ENCODE measurements around the gene SAP30L.

Gene SAP30L

GRCh38 chr5:154479944-154480750, 34.4 kb downstream of the SAP30L start:
- DNase-seq (ENCODE audit: low read depth in 2 of 2, low spot score in 1 of 2): no peak

GRCh38 chr5:154480847-154481246, 35.0 kb downstream of the SAP30L start:
- no peak for DNase-seq (ENCODE audit: low read depth in 2 of 2, low spot score in 1 of 2)

GRCh38 chr5:154481584-154482381, 36.0 kb downstream of the SAP30L start:
- DNase-seq (ENCODE audit: low read depth in 2 of 2, low spot score in 1 of 2): no peak

- DNase-seq (ENCODE audit: low read depth in 2 of 2, low spot score in 1 of 2): no peak
Measured at GRCh38 chr5:154482528-154483449, 37.0 kb downstream of the SAP30L start.

DNA sequence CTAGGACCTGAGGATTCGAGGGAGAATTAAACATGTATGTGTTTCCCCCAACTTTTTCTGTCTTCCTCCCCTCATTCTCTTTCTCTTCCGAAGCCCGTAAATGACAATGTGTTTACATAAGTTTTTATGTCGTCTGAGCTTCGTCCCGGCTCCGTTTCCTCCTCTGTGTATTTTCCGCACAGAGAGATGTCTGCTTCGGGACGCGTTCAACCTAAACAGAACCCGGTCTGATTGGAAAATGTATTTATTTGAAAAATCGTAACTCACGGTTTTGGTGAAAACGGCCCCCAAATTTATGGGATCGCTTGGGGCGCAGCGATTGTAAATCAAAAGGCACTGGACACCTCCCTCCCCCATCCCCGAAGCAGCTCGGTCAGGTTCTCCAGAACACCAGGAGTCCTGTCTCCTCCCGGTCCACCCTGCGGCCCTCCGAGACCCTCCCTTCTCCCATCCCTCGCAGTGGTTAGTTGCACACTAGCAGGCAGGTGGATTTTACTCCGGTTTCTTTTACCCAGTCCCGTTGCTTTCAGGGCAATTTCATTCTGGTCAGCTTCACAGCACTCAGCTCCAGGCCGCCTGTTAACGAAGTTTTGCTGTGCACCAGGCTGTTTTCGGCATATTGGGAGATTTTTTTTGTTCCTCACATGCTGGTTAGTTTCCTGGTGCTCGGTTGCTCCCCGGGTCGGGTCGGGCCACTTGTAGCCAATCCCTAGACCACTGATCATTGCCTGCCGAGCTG, 38.0 kb downstream of the SAP30L start:
- no peak for DNase-seq (ENCODE audit: low read depth in 2 of 2, low spot score in 1 of 2)

DNA sequence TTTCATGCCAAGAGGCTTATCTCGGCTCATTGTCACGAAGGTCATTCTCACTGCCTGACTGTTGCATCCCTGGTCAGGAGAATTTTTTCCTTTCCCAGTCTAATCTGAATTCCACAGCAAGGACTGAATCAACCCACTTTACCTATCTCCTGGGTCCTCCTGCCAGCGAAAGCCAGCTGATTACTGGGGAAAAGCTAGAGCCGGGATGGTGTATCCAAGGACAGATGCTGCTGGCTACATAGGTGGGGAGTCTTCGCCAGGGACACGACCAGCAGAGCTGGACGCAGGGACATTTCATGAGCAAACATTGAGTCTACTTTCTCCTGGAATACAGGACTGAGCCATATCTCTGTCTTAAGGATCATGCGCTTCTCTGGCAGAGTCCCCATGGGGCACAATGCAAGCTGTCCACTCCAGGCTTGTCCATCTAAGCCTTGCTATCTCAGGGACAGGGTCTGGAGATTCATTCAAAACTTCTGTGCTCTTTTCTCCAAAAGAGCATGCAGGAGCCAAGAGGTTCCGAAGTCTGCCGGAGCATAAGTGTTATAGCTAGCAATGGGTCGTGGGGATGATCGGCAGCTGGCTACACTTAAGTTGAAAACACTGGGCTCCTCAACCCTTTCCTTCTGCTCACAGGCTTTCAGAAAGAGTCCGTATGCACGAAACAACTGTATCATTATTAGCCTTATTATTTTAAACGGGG, 38.7 kb downstream of the SAP30L start:
- DNase-seq (ENCODE audit: low read depth in 2 of 2, low spot score in 1 of 2): no peak

DNA sequence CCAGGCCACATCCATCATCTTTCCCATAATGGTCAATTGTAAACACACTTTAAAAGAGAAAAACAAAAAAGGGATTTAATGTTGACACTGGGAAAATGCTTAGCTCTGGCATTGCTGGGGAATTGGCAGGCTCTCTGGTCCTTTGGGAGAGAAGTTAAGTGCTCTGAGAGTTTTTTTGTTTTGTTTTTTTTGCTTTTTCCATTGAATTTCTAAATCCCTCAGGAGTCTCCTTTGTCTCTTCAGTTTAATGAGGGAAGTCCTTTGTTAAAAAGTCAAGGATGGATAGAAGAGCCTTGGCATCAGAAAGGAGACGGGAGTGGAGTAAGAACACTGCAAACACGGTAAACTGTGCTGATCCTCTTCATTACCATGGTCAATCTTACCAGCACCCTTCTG, 39.3 kb downstream of the SAP30L start:
- DNase-seq (ENCODE audit: low read depth in 2 of 2, low spot score in 1 of 2): no peak

DNA sequence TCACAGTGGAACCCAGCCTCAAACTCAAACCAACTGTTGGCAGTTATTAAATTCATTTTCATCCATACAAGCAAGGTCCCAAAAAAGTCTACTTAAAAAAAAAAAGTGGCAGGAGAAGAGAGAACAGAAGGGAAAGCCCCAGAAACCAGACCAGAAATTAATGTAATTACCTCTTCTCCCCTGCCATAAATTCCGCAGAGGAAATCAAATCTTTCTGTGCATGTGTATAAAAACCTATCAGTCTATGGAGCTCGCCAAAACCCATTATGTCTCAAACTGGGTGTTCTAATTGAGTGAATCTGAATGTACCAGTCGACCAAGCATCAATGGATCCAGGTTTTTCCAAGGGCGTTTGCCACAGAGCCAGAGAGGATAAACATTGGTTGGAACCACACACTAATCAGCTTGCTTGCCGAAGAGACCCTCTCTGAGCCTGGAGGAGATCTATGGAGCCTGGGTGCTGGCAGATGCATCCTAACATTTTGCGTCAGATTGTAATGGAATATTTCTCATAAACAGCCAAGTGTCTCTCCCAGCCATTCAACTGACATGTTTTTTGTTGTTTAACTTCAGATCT, 40.1 kb downstream of the SAP30L start:
- DNase-seq (ENCODE audit: low read depth in 2 of 2, low spot score in 1 of 2): no peak

DNA sequence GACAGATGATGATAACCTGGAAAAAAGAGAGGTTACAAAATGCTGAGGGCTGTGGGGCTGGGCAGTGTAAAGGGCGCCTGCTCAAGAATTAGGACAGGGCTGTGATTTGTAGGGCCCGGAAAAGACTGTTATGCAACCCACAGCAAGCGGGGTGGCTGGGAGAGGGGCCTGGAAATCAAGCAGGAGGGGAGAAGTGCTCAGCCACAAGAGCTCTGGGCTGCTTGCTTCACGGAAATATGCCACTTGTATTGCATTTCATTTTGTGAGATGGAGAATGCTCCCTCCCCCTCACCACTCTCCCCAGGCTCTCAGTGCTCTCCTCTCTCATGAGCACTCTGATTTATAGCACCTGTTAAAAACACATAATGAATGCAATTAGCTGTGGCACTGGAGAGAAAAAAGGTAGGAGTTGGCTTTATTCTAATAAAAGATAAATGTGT, 40.6 kb downstream of the SAP30L start:
- DNase-seq (ENCODE audit: low read depth in 2 of 2, low spot score in 1 of 2): no peak

GRCh38 chr5:154487541-154487940, 41.7 kb downstream of the SAP30L start:
- no peak for DNase-seq (ENCODE audit: low read depth in 2 of 2, low spot score in 1 of 2)

DNA sequence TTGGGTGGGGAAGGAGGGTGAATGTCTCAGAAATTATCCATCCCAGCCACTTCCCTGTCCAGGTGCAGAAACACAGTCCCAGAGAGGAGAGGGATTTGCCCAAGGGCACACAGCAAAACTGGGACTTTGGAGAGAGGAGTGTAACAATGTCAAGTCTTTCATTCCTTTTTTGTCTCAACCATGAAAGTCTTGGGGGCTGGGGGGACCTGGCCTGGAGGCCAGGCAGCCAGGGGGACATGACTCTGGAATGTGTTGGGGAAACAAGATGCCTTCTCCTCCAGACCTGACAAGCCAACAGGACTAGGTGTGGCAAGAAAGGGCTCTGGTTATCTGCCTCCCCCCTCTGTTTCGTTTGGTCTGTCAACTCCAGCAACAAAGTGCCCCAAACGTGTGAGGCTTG, 46.1 kb downstream of the SAP30L start:
- DNase-seq (ENCODE audit: low read depth in 2 of 2, low spot score in 1 of 2): no peak

DNA sequence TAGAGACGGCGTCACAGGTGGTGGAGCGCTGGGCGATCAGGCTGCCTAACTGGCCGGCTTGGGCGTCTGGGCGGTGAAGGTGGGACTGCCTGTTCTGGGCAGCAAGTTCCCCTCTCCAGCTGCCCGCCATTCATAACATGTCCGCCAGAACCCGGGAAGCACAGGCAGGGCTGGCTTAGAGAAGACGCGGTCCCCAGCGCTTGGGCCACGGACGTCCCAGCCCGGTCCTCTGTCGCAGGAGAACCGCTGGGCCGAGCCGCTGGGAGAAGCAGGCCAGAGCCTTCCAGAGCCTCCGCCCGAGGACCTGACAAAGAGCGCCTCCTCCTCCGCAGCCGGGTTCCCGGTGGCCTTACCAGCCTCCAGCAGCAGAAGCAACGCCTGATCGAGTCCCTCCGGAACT, 47.5 kb downstream of the SAP30L start:
- DNase-seq (ENCODE audit: low read depth in 2 of 2, low spot score in 1 of 2): no peak

DNA sequence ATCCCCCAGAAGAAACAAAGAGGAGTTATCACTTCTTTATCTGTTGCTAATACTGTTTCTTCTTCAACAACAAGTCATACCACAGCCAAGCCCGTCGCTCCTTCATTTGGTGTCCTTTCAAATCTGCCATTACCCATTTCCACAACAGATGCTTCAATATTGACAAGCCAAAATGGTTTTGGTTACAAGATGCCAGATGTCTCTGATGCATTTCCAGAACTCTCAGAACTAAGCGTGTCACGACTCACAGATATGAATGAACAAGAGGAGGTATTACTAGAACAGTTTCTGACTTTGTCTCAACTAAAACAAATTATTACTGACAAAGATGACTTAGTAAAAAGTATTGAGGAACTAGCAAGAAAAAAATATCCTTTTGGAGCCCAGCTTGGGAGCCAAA, 48.2 kb downstream of the SAP30L start:
- no peak for DNase-seq (ENCODE audit: low read depth in 2 of 2, low spot score in 1 of 2)

DNA sequence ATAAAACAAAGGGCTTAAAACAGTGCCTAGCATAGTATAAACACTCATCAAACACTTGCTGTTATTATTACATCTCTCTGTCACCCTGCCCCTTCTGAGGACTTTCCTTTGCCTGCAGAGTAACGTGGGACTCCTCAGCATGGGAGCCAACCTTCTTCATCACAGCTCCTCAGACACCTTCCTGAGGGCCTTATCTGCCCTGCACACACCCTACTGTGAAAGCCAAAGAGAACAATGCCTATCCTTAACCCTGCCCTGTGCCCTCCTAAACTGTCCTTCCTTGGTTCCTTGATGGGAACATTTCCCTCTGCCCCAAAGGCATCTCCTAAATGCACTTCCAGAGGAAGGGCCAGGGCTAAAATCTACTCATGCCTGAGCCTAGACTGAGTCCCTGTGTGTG, 52.8 kb downstream of the SAP30L start:
- no peak for DNase-seq (ENCODE audit: low read depth in 2 of 2, low spot score in 1 of 2)

- DNase-seq (ENCODE audit: low read depth in 2 of 2, low spot score in 1 of 2): no peak
Measured at GRCh38 chr5:154498994-154499393, 53.2 kb downstream of the SAP30L start.

GRCh38 chr5:154501566-154501965, 55.8 kb downstream of the SAP30L start:
- no peak for DNase-seq (ENCODE audit: low read depth in 2 of 2, low spot score in 1 of 2)

DNA sequence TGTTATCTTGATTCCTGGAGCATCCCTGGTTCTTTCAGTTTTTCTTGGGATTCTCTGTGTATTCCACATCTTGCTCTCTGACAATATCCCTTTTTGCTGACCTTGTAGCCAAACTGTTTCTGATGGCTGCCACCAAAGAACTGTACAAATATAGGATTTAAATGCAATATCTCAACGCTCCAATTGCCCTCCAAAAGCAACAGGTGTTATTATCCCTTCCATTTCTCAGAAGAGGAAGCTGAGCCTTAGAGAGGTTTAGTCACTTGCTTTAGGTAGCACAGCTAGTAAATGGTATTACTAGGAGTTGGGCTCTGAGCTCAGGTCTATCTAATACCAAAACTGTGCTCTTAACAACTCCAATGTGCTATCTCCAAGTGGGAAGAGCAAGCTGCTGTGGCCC, 56.4 kb downstream of the SAP30L start:
- DNase-seq (ENCODE audit: low read depth in 2 of 2, low spot score in 1 of 2): no peak

GRCh38 chr5:154503698-154504039, 57.9 kb downstream of the SAP30L start:
- DNase-seq (ENCODE audit: low read depth in 2 of 2, low spot score in 1 of 2): no peak

GRCh38 chr5:154505567-154505966, 59.8 kb downstream of the SAP30L start:
- DNase-seq (ENCODE audit: low read depth in 2 of 2, low spot score in 1 of 2): no peak
